Psoas muscle (tissue), 8 donors: Measurements from ENCODE around the gene SHBG. TPM values are rescaled to one million over a fixed set of nuclear protein-coding genes. Genes with fewer than 3 reads are reported as not detected.

Source experiments
- ATAC-seq, 4 donors: fragments of 200-7000 bp; cut with Tn5 transposase; one replicate each; pipeline ENCODE4 v1.9.1; 2020; ENCODE audit warnings: moderate library complexity in 3 of 4, mild to moderate bottlenecking in 2 of 4
- DNase-seq, 2 donors: peaks; one replicate each; pipeline ENCODE4 v3.0.0-alpha.2; 2020
- H3K27ac ChIP-seq: fragments of 200-600 bp; one replicate; pipeline ENCODE4 v1.8.0; 2022
- H3K27me3 ChIP-seq, 3 donors: fragments of 200-600 bp in 1 of 3; one replicate each; pipeline versions ENCODE4 v1.6.1 to v1.8.0; 2013 to 2022; ENCODE audit warnings: low read length in 2 of 3, mild to moderate bottlenecking in 2 of 3, moderate library complexity in 1 of 3; ENCODE audit not compliant: insufficient read depth in 3 of 3
- H3K36me3 ChIP-seq, 2 donors: fragments of 200-600 bp in 1 of 2; one replicate each; pipeline versions ENCODE4 v1.6.1 to v1.8.0; 2013 to 2022; ENCODE audit warnings: low read depth in 1 of 2, mild to moderate bottlenecking in 1 of 2, moderate library complexity in 1 of 2; ENCODE audit not compliant: insufficient read depth in 1 of 2
- H3K4me1 ChIP-seq: fragments of 200-600 bp; one replicate; pipeline ENCODE4 v1.8.0; 2022
- H3K4me3 ChIP-seq: fragments of 200-600 bp; one replicate; pipeline ENCODE4 v1.8.0; 2022; ENCODE audit warnings: mild to moderate bottlenecking
- H3K9me3 ChIP-seq: fragments of 200-600 bp; one replicate; pipeline ENCODE4 v1.8.0; 2022
- WGBS, 3 donors: extraction: QIAGEN DNeasy Blood & Tissue Kit; methylation state at CpG; one replicate each; pipeline versions ENCODE4 v1.1.6 to v1.1.7; 2013; 5-methylcytosine and 5-hydroxymethylcytosine counted together
- intact Hi-C, 2 donors: fragments of 100-400 bp; cut with DNase I; formaldehyde crosslinking; loops; one replicate each; pipeline versions ENCODE4 v1.11.0 to v1.14.2; 2022
- long read RNA-seq, 2 donors: library from polyadenylated mRNA; unstranded; transcript quantifications; one replicate each; pipeline ENCODE4 v2.0.0, GENCODE V29; 2021
- polyA plus RNA-seq, 3 donors: library from polyadenylated mRNA; stranded (reverse); fragments of 200-250 nt; gene quantifications; one replicate each; pipeline ENCODE4 v1.2.3, GENCODE V29; 2013
- total RNA-seq, 4 donors: library from RNA; stranded (reverse); fragmentation: NEBNext Ultra II Directional in 2 of 4; extraction: Animal tissue kit (Norgen Biotek cat#: 25700) in 2 of 4; gene quantifications; one replicate each; pipeline versions ENCODE4 v1.2.1 to v1.2.4, GENCODE V29; 2021 to 2023
- TF ChIP-seq, protein P1 (sequence below): fragments of 200-600 bp; IDR thresholded peaks from one replicate; pipeline ENCODE4 v1.8.0; 2022; ENCODE audit warnings: antibody characterized with exemption
- donor health status: healthy with polysubstance abuse.
- donor health status: DM: no; HTN: no; CAD: no; lungs with moderate emphysema.
- donor health status: Bipolar disorder and iron deficiency.
- donor health status: healthy.
- donor health status: DM: yes; HTN: yes; CAD: no.
- donor health status: DM: no; HTN: no; CAD: no.
- donor health status: DM: no; HTN: no; CAD: no.
- donor health status: DM: yes; HTN: yes; CAD: no.

Gene SHBG, protein sequence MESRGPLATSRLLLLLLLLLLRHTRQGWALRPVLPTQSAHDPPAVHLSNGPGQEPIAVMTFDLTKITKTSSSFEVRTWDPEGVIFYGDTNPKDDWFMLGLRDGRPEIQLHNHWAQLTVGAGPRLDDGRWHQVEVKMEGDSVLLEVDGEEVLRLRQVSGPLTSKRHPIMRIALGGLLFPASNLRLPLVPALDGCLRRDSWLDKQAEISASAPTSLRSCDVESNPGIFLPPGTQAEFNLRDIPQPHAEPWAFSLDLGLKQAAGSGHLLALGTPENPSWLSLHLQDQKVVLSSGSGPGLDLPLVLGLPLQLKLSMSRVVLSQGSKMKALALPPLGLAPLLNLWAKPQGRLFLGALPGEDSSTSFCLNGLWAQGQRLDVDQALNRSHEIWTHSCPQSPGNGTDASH
- total RNA-seq (1 to 10 TPM in 1 of 4 donors, under 1 TPM in 3; 0.19 to 1.6 (median 0.55) TPM), polyA plus RNA-seq (under 1 TPM; 0.26 to 0.53 (median 0.45) TPM)
- long read RNA-seq, donor 1 = 0 reads
- long read RNA-seq, donor 2, partial matches to known transcripts = 0 of 1 reads
- long read RNA-seq, donor 2, other reads (novel, unspliced or antisense) = 1 of 1 reads

DNA sequence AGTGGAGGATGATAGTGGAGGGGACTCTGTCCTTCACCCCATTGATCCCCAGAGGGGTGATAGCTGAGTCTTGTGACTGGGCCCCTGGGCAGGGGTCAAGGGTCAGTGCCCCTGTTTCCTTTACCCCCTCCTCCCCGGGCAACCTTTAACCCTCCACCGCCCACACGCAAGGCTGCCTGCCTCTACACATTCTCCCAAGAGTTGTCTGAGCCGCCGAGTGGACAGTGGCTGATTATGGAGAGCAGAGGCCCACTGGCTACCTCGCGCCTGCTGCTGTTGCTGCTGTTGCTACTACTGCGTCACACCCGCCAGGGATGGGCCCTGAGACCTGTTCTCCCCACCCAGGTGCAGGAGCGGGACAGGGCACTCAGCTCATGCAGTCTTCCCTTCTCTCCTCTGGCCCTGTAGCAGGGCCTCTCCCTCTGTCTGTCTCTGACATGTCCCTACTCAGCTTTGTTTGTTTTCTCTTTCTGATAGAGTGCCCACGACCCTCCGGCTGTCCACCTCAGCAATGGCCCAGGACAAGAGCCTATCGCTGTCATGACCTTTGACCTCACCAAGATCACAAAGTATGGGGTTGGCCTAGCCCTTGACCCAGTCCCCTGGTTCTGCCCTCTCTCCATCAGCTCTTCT lies at the start of gene SHBG:
Gene SHBG, plus strand, starts transcription at position 197 of the 633 bp plus-strand sequence. Its CDS starts 38 bp downstream, at position 235.
- H3K27me3 ChIP-seq = no peaks in the 10 kb centered on the region
- TF ChIP-seq, protein P1, sequence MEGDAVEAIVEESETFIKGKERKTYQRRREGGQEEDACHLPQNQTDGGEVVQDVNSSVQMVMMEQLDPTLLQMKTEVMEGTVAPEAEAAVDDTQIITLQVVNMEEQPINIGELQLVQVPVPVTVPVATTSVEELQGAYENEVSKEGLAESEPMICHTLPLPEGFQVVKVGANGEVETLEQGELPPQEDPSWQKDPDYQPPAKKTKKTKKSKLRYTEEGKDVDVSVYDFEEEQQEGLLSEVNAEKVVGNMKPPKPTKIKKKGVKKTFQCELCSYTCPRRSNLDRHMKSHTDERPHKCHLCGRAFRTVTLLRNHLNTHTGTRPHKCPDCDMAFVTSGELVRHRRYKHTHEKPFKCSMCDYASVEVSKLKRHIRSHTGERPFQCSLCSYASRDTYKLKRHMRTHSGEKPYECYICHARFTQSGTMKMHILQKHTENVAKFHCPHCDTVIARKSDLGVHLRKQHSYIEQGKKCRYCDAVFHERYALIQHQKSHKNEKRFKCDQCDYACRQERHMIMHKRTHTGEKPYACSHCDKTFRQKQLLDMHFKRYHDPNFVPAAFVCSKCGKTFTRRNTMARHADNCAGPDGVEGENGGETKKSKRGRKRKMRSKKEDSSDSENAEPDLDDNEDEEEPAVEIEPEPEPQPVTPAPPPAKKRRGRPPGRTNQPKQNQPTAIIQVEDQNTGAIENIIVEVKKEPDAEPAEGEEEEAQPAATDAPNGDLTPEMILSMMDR = no peak
- no peaks in the 10 kb centered on the region for H3K9me3 ChIP-seq
- peaks cover 0 to 11% of the 10 kb centered on the region in 2 donors for H3K36me3 ChIP-seq
- no peak for DNase-seq
- H3K4me3 ChIP-seq = no peak within 1 kb of the TSS
- no peak for ATAC-seq
- 73 to 79% (median 79%) methylated on average over 13 of the region's 13 CpGs for WGBS, 3 donors
- no peak within 1 kb of the TSS for H3K27ac ChIP-seq
- peaks cover 13% of the 10 kb centered on the region for H3K4me1 ChIP-seq
- intact Hi-C loops = loop anchor here in 1 of 2 donors (2.0 to 10.0 kb wide), 2 partner anchors 55 to 215 kb away; no protein-coding TSS in a partner anchor

DNA sequence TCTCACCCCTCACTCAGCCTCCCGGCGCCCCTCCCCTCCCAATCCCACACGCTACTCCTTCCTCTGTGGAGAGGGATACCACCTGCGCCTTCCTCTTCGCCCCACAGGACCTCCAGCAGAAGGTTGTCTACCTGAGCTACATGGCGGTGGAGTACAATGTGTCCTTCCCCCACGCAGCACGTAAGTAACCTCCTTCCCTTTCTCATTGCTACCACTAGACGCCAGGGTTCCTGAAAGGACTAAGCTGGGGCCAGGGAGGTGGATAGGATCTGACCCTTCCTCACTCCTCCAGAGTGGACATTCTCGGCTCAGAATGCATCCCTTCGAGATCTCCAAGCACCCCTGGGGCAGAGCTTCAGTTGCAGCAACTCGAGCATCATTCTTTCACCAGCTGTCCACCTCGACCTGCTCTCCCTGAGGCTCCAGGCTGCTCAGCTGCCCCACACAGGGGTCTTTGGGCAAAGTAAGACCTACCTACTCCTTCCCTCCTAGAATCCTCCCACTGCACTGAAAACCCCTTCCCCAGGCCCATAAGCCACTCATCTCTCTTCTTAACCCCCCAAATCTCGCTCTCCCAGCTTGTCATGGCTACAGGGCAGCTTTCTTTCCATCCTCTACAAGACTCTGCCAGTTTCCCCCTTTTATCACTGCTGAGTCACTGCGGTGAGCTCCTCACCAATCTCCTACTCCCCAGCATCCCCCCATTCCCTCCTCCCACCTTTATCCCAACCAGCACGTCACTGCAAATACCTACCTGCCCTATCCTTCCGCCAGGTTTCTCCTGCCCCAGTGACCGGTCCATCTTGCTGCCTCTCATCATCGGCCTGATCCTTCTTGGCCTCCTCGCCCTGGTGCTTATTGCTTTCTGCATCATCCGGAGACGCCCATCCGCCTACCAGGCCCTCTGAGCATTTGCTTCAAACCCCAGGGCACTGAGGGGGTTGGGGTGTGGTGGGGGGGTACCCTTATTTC lies 49.0 kb upstream of the SHBG start:
- TF ChIP-seq, protein P1 = no peak
- H3K36me3 ChIP-seq = peaks cover 10 to 33% of the 10 kb centered on the region in 2 donors
- peak overlapping the region; percentile 41 for H3K4me3 ChIP-seq
- DNase-seq (no peak), ATAC-seq (no peak)
- 81 to 88% (median 83%) methylated on average over 21 to 23 of the region's 23 CpGs for WGBS, 3 donors
- intact Hi-C loops = loop anchor here in 1 of 2 donors (5.0 to 10.0 kb wide), 2 partner anchors 106 to 346 kb away; partner anchors contain the start of genes DVL2, PHF23, TP53 and WRAP53
- H3K27me3 ChIP-seq = no peaks in the 10 kb centered on the region
- no peaks in the 10 kb centered on the region for H3K9me3 ChIP-seq
- H3K4me1 ChIP-seq = peaks cover 59% of the 10 kb centered on the region
- H3K27ac ChIP-seq = peak overlapping the region; percentile 89

DNA sequence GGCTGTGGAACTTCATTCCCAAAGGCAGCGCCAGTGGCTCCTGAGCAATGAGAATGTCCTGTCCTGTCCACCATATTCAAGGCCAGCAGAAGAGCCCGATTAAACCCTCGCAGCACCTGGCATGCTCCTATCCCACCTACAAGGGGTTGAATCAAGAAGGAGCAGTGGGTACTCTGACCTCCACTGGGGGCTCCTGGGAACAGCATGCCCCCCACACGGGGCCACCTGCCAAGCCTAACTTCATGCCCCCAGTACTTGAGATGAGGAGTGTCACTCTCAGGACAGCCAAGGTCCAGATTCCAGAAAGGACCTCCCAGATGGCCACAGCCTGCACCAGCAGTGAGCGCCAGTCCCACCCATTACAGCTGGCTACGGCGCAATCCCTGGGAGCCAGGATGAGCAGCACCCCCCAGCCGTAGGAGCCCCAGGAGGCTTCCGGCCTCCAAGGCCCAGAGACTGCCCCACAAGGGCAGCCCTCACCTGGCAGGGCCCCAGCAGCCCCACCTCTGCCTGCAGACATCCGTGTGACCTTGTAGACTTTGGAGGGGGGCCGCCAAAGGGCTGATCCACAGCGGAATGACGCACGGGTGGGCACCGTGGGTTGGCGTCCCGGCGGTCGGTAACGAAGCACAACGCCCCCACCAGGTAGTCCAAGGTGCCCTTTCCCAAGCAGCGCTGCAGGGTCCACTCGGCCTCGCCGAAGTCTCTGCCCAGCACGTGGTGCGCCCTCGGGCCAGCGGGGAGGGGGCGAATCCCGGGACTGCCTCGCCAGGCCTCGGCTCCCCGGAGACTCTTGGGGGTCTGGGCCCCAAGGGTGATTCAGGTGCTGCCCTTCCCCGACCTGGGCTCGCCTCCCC lies 47.3 kb upstream of the SHBG start:
- 83 to 86% (median 85%) methylated on average over 34 to 36 of the region's 36 CpGs for WGBS, 3 donors
- Histone ChIP-seq H3K9me3 (no peaks in the 10 kb centered on the region), H3K27me3 (no peaks in the 10 kb centered on the region), H3K27ac (peak overlapping the region; percentile 89), H3K4me1 (peaks cover 45% of the 10 kb centered on the region), H3K36me3 (peaks cover 4 to 32% of the 10 kb centered on the region in 2 donors), H3K4me3 (peak overlapping the region; percentile 78)
- intact Hi-C loops = loop anchor here in 1 of 2 donors (5.0 to 10.0 kb wide), 2 partner anchors 105 to 348 kb away; partner anchors contain the start of genes DVL2, PHF23, TP53 and WRAP53
- TF ChIP-seq, protein P1 = no peak
- no peak for ATAC-seq
- DNase-seq = peak; percentile 48 to 75
